CD14-positive monocyte (primary cell): ENCODE measurements around the gene FBXW11. TPM values are rescaled to one million over a fixed set of nuclear protein-coding genes. Genes with fewer than 3 reads are reported as not detected.

ENCODE experiments used
- DNase-seq, 3 donors: peaks; one replicate each; pipeline ENCODE4 v3.0.0-alpha.2; 2011 to 2022
- H2AFZ ChIP-seq: 2 replicates; pipeline ENCODE4 v1.6.0; 2012; ENCODE audit warnings: mild to moderate bottlenecking, low read depth, low read length, inconsistent platforms; ENCODE audit not compliant: insufficient read depth, poor library complexity, severe bottlenecking
- H3K27ac ChIP-seq, 2 donors: 1 replicate in 1 of 2; 2 replicates in 1 of 2; pipeline ENCODE4 v1.5.1; 2012 to 2013; ENCODE audit warnings: low read length in 2 of 2, control low read depth in 1 of 2, inconsistent platforms in 1 of 2, low read depth in 1 of 2, mild to moderate bottlenecking in 1 of 2
- H3K27me3 ChIP-seq, 2 donors: one replicate each; pipeline versions ENCODE4 v1.6.0 to v1.6.1; 2011 to 2013; ENCODE audit warnings: low read length in 2 of 2; ENCODE audit not compliant: control insufficient read depth in 2 of 2, insufficient read depth in 2 of 2
- H3K36me3 ChIP-seq, 2 donors: replicated peaks in 1 of 2; 1 replicate in 1 of 2; 2 replicates in 1 of 2; pipeline versions ENCODE4 v1.5.1 to v1.6.1; 2012 to 2013; ENCODE audit warnings: low read length in 2 of 2, control low read depth in 1 of 2, inconsistent platforms in 1 of 2, mild to moderate bottlenecking in 1 of 2; ENCODE audit not compliant: insufficient read depth in 2 of 2, control insufficient read depth in 1 of 2
- H3K4me1 ChIP-seq, 2 donors: 1 replicate in 1 of 2; 2 replicates in 1 of 2; pipeline versions ENCODE4 v1.5.1 to v1.6.1; 2012 to 2013; ENCODE audit warnings: low read length in 2 of 2, control low read depth in 1 of 2, inconsistent platforms in 1 of 2, mild to moderate bottlenecking in 1 of 2, moderate library complexity in 1 of 2; ENCODE audit not compliant: insufficient read depth in 2 of 2, control insufficient read depth in 1 of 2
- H3K4me2 ChIP-seq: replicated peaks from 2 replicates; pipeline ENCODE3; 2012; ENCODE audit warnings: low read length, moderate library complexity, mild to moderate bottlenecking; ENCODE audit not compliant: poor library complexity, severe bottlenecking; ENCODE audit errors: extremely low read depth
- H3K4me3 ChIP-seq, 3 experiments: fragments of 200-600 bp in 1 of 3; sonication (generic) in 1 of 3; replicated peaks in 1 of 3; 1 replicate in 2 of 3; 2 replicates in 1 of 3; pipeline ENCODE4 v1.5.1; 2011 to 2013; ENCODE audit warnings: low read length in 3 of 3, mild to moderate bottlenecking in 3 of 3, control low read depth in 2 of 3, low read depth in 2 of 3, inconsistent platforms in 1 of 3, moderate library complexity in 1 of 3
- H3K79me2 ChIP-seq: 2 replicates; pipeline ENCODE4 v1.6.0; 2012; ENCODE audit warnings: mild to moderate bottlenecking, control low read depth, inconsistent platforms, low read length, moderate library complexity; ENCODE audit not compliant: insufficient read depth
- H3K9ac ChIP-seq: 2 replicates; pipeline ENCODE4 v1.6.0; 2017; ENCODE audit warnings: low read length, mild to moderate bottlenecking; ENCODE audit not compliant: insufficient read depth, poor library complexity, severe bottlenecking
- H3K9me3 ChIP-seq, 2 donors: replicated peaks in 1 of 2; 1 replicate in 1 of 2; 2 replicates in 1 of 2; pipeline versions ENCODE4 v1.5.1 to v1.6.1; 2012 to 2013; ENCODE audit warnings: low read length in 2 of 2, control low read depth in 1 of 2; ENCODE audit not compliant: control insufficient read depth in 1 of 2, insufficient read depth in 1 of 2
- H4K20me1 ChIP-seq: 2 replicates; pipeline ENCODE4 v1.6.0; 2012; ENCODE audit warnings: mild to moderate bottlenecking, low read length, control low read depth, moderate library complexity; ENCODE audit not compliant: insufficient read depth
- H3K27ac Mint-ChIP-seq, 7 donors: one replicate each; pipeline ENCODE4 v1.8.0; 2020; ENCODE audit warnings: mild to moderate bottlenecking in 7 of 7, mixed read lengths in 7 of 7, moderate library complexity in 6 of 7, inconsistent platforms in 2 of 7
- H3K27me3 Mint-ChIP-seq, 3 donors: one replicate each; pipeline ENCODE4 v1.8.0; 2021 to 2022; ENCODE audit warnings: low read depth in 3 of 3, mild to moderate bottlenecking in 3 of 3, mixed read lengths in 3 of 3, moderate library complexity in 3 of 3, inconsistent platforms in 1 of 3
- H3K36me3 Mint-ChIP-seq, 2 donors: one replicate each; pipeline ENCODE4 v1.8.0; 2020; ENCODE audit warnings: mixed read lengths in 2 of 2, inconsistent platforms in 1 of 2, mild to moderate bottlenecking in 1 of 2
- H3K4me1 Mint-ChIP-seq: one replicate; pipeline ENCODE4 v1.8.0; 2020; ENCODE audit warnings: mild to moderate bottlenecking, mixed read lengths
- H3K4me3 Mint-ChIP-seq, 2 donors: one replicate each; pipeline ENCODE4 v1.8.0; 2020; ENCODE audit warnings: mild to moderate bottlenecking in 2 of 2, mixed read lengths in 2 of 2, moderate library complexity in 1 of 2
- H3K9me3 Mint-ChIP-seq, 7 donors: one replicate each; pipeline ENCODE4 v1.8.0; 2020 to 2022; ENCODE audit warnings: mixed read lengths in 7 of 7, mild to moderate bottlenecking in 6 of 7, moderate library complexity in 6 of 7, inconsistent platforms in 2 of 7
- WGBS: methylation state at CpG from one replicate; pipeline ENCODE4 v1.1.5; 2013; ENCODE audit warnings: missing lambda C conversion rate; ENCODE audit not compliant: insufficient coverage; 5-methylcytosine and 5-hydroxymethylcytosine counted together
- intact Hi-C, 2 donors: fragments of 100-400 bp; cut with micrococcal nuclease; formaldehyde crosslinking; loops; one replicate each; pipeline versions ENCODE4 v1.15.0 to v1.15.1; 2023
- polyA plus RNA-seq, 3 donors: library from polyadenylated mRNA; depleted of rRNA in 1 of 3; unstranded in 2 of 3; stranded (reverse) in 1 of 3; fragments of 300-500 nt in 2 of 3; fragments of >200 nt in 1 of 3; fragmentation: Illumina TruSeq in 2 of 3; gene quantifications; 1 replicate in 2 of 3; 2 replicates in 1 of 3; pipeline ENCODE4 v1.2.3, GENCODE V29; 2012 to 2021
- TF ChIP-seq, protein P1 (sequence below): fragments of 200-600 bp; IDR thresholded peaks from one replicate; pipeline ENCODE4 v1.8.0; 2022; ENCODE audit warnings: antibody characterized with exemption, mild to moderate bottlenecking

Gene FBXW11
- polyA plus RNA-seq, 3 donors: 15.0 to 24.5 (median 18.2) TPM

DNA sequence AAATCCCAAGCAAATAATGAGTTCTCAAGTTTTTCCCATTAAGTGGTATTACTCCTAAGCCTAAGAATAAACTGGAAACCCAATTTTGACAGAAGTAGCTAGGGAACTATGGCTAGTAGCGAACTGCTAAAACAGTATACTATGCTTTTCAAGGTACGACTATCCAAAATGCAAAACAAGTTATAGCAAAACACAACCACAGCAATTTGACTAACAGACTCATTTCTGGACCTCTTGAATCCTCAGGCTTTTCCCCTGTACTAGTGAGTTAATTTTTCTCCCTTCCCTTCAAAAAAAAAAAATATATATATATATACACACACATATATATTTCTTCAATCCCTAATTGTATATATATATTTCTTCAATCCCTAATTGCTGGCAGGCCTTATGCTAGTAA is 7.3 kb downstream of the FBXW11 start:
- H3K9me3 Mint-ChIP-seq: no peaks in the 10 kb centered on the region
- peaks cover 40% of the 10 kb centered on the region for H3K4me1 Mint-ChIP-seq

DNA sequence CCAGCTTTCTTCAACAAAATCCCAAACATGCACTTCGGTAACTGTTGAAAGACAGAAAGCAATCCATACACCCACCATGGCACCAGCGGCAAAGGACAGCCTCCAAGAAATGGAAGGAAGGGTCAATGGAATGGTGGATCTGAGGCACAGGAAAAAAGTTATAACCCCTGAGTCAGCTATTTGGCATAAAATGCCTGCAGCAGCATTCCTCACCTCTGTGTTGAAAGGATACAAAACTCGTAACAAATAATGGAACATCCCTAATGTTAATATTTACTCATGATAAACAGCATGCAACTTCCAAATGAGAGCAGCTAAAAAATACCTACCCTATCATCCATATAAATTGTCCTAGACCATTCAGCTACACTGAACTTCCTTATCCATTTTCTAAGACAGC is 9.4 kb downstream of the FBXW11 start:
- no CpG with 5 or more reads among the region's 3 CpGs for WGBS

More for the DNA sequence above, 7.3 kb downstream of the FBXW11 start:
- H3K4me1 ChIP-seq: peaks cover 33 to 37% of the 10 kb centered on the region in 2 donors
- Mint-ChIP-seq H3K36me3 (peaks cover 20% of the 10 kb centered on the region in 2 donors), H3K4me3 (no peak overlapping the region), H3K27me3 (no peaks in the 10 kb centered on the region), H3K27ac (peak overlapping the region in 1 of 7 donors; percentile 43)
- intact Hi-C loops: no loop called here
- peaks cover 100% of the 10 kb centered on the region for H3K79me2 ChIP-seq
- WGBS: no CpG with 5 or more reads among the region's 2 CpGs
- TF ChIP-seq, protein P1, sequence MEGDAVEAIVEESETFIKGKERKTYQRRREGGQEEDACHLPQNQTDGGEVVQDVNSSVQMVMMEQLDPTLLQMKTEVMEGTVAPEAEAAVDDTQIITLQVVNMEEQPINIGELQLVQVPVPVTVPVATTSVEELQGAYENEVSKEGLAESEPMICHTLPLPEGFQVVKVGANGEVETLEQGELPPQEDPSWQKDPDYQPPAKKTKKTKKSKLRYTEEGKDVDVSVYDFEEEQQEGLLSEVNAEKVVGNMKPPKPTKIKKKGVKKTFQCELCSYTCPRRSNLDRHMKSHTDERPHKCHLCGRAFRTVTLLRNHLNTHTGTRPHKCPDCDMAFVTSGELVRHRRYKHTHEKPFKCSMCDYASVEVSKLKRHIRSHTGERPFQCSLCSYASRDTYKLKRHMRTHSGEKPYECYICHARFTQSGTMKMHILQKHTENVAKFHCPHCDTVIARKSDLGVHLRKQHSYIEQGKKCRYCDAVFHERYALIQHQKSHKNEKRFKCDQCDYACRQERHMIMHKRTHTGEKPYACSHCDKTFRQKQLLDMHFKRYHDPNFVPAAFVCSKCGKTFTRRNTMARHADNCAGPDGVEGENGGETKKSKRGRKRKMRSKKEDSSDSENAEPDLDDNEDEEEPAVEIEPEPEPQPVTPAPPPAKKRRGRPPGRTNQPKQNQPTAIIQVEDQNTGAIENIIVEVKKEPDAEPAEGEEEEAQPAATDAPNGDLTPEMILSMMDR: no peak
- H4K20me1 ChIP-seq: peaks cover 99% of the 10 kb centered on the region
- no peaks in the 10 kb centered on the region for H3K9me3 ChIP-seq
- H3K36me3 ChIP-seq: peaks cover 2 to 29% of the 10 kb centered on the region in 2 donors
- no peak overlapping the region for H3K4me2 ChIP-seq
- DNase-seq: no peak
- H3K27me3 ChIP-seq: no peaks in the 10 kb centered on the region
- no peak overlapping the region for H3K9ac ChIP-seq
- no peak overlapping the region for H2AFZ ChIP-seq
- H3K27ac ChIP-seq: no peak overlapping the region
- H3K4me3 ChIP-seq: no peak overlapping the region

More for the DNA sequence above, 9.4 kb downstream of the FBXW11 start:
- Histone ChIP-seq H3K36me3 (peaks cover 5 to 43% of the 10 kb centered on the region in 2 donors), H3K9me3 (no peaks in the 10 kb centered on the region), H3K4me1 (peaks cover 16 to 17% of the 10 kb centered on the region in 2 donors), H4K20me1 (peaks cover 99% of the 10 kb centered on the region), H2AFZ (no peak overlapping the region), H3K79me2 (peaks cover 100% of the 10 kb centered on the region), H3K4me2 (no peak overlapping the region), H3K4me3 (no peak overlapping the region), H3K9ac (no peak overlapping the region), H3K27me3 (no peaks in the 10 kb centered on the region), H3K27ac (no peak overlapping the region)
- H3K4me3 Mint-ChIP-seq: no peak overlapping the region
- H3K36me3 Mint-ChIP-seq: peaks cover 31 to 36% of the 10 kb centered on the region in 2 donors
- no peaks in the 10 kb centered on the region for H3K27me3 Mint-ChIP-seq
- H3K9me3 Mint-ChIP-seq: no peaks in the 10 kb centered on the region
- no peak for DNase-seq
- peaks cover 30% of the 10 kb centered on the region for H3K4me1 Mint-ChIP-seq
- no peak overlapping the region for H3K27ac Mint-ChIP-seq
- TF ChIP-seq, protein P1: no peak
- intact Hi-C loops: no loop called here
